IPS DF 6.9 (cell line): ENCODE data around the gene MACF1.

Experiments
- DNase-seq: peaks from one replicate; pipeline ENCODE4 v3.0.0-alpha.2; 2013; ENCODE audit warnings: low read depth, low spot score
- H3K27ac ChIP-seq: one replicate; pipeline ENCODE4 v1.5.1; 2013; ENCODE audit warnings: low read length, control low read depth
- H3K27me3 ChIP-seq: 2 replicates; pipeline ENCODE4 v1.6.1; 2013; ENCODE audit warnings: mild to moderate bottlenecking, low read length; ENCODE audit not compliant: control insufficient read depth, insufficient read depth
- H3K36me3 ChIP-seq: 2 replicates; pipeline ENCODE4 v1.6.1; 2013; ENCODE audit warnings: low read length; ENCODE audit not compliant: control insufficient read depth, insufficient read depth
- H3K4me1 ChIP-seq: 2 replicates; pipeline ENCODE4 v1.6.1; 2013; ENCODE audit warnings: low read length; ENCODE audit not compliant: control insufficient read depth, insufficient read depth
- H3K4me3 ChIP-seq: 2 replicates; pipeline ENCODE4 v1.5.1; 2013; ENCODE audit warnings: mild to moderate bottlenecking, low read length
- H3K9me3 ChIP-seq: 2 replicates; pipeline ENCODE4 v1.6.1; 2013; ENCODE audit warnings: low read length, inconsistent platforms; ENCODE audit not compliant: control insufficient read depth, insufficient read depth
- WGBS: extraction: QIAGEN DNeasy Blood & Tissue Kit; methylation state at CpG from one replicate; pipeline ENCODE4 v1.1.7; 2013; ENCODE audit warnings: mixed read lengths, missing lambda C conversion rate; ENCODE audit not compliant: insufficient read length, insufficient coverage; 5-methylcytosine and 5-hydroxymethylcytosine counted together

The MACF1 gene

GRCh38 chr1:39266792-39267191, 62.3 kb downstream of the MACF1 start:
- H3K27ac ChIP-seq: no peak overlapping the region

GRCh38 chr1:39268112-39268581, 63.7 kb downstream of the MACF1 start:
- Histone ChIP-seq H3K4me1 (peaks cover 2% of the 10 kb centered on the region; the same call in 1 of the 2 replicates), H3K36me3 (no peaks in the 10 kb centered on the region), H3K27me3 (no peaks in the 10 kb centered on the region), H3K27ac (no peak overlapping the region), H3K9me3 (no peaks in the 10 kb centered on the region), H3K4me3 (peak overlapping the region; percentile 12; the same call in 1 of the 2 replicates)
- DNase-seq: no peak
- 100% methylated on average over 2 of the region's 8 CpGs for WGBS

More at GRCh38 chr1:39266792-39267191, 62.3 kb downstream of the MACF1 start:
- no peaks in the 10 kb centered on the region for H3K36me3 ChIP-seq
- H3K27me3 ChIP-seq: no peaks in the 10 kb centered on the region
- no peaks in the 10 kb centered on the region for H3K9me3 ChIP-seq
- no CpG with 5 or more reads among the region's 1 CpG for WGBS
- no peak overlapping the region for H3K4me3 ChIP-seq
- peaks cover 2% of the 10 kb centered on the region; the same call in 1 of the 2 replicates for H3K4me1 ChIP-seq
- no peak for DNase-seq

DNA sequence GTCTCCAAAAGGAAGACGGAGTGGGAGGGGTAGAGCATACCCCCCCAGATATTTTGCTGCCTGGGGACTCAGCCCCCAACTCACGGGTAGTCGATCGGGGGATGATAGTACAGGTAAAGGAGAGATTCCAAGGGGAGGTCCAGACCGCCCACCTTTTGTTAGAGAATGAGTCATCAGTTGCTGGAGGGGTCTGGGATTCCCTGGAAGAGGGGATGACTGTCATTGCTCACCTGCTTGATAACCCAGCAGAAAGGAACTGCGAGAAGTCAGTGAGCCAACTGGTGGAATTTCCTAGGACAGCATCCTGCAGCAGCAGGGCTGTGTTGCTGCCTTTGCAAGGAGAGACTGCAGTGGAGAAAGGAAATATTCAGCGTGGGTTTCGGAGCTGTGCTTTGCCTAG, 64.4 kb downstream of the MACF1 start:
- Histone ChIP-seq H3K36me3 (no peaks in the 10 kb centered on the region), H3K27ac (no peak overlapping the region), H3K27me3 (no peaks in the 10 kb centered on the region), H3K9me3 (no peaks in the 10 kb centered on the region), H3K4me3 (no peak overlapping the region), H3K4me1 (peaks cover 2% of the 10 kb centered on the region; the same call in 1 of the 2 replicates)
- DNase-seq: no peak
- no CpG with 5 or more reads among the region's 8 CpGs for WGBS

- H3K9me3 ChIP-seq: no peaks in the 10 kb centered on the region
- no peak overlapping the region for H3K4me3 ChIP-seq
- no peaks in the 10 kb centered on the region for H3K27me3 ChIP-seq
- no peak for DNase-seq
- H3K27ac ChIP-seq: no peak overlapping the region
- peaks cover 2% of the 10 kb centered on the region; the same call in 1 of the 2 replicates for H3K4me1 ChIP-seq
- no peaks in the 10 kb centered on the region for H3K36me3 ChIP-seq
- no CpG with 5 or more reads among the region's 2 CpGs for WGBS
Measured at GRCh38 chr1:39269349-39269748, 64.9 kb downstream of the MACF1 start.

DNA sequence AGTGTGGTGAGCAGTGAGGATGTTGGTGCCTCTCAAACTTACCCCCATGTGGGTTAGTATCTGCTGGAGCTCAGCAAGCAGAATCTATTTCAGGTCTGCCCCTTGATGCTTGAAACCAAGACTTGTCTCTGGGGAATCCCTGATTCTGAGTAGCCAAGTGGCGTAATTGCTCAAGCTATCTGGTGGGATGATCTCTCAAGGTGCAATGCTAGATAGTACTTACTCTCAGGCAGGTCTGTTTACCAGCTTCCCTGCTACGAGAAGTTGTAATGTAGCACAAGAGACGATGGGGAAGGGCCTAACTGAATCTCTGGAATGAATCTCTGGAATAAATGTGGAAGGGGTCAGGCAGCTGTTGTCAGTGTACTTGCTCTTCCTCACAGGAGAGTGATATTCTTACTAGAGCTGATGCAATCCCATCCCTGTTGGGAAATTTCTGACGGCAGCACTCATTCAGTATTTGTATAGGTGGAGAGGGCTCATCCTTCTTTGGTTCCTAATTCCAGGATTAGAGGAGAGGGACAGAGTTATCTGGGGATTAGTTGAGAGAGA, 65.4 kb downstream of the MACF1 start:
- no peaks in the 10 kb centered on the region for H3K36me3 ChIP-seq
- no peak overlapping the region for H3K27ac ChIP-seq
- DNase-seq: no peak
- no CpG with 5 or more reads among the region's 4 CpGs for WGBS
- H3K4me3 ChIP-seq: no peak overlapping the region
- no peaks in the 10 kb centered on the region for H3K9me3 ChIP-seq
- H3K27me3 ChIP-seq: no peaks in the 10 kb centered on the region
- H3K4me1 ChIP-seq: peaks cover 2% of the 10 kb centered on the region; the same call in 1 of the 2 replicates

DNA sequence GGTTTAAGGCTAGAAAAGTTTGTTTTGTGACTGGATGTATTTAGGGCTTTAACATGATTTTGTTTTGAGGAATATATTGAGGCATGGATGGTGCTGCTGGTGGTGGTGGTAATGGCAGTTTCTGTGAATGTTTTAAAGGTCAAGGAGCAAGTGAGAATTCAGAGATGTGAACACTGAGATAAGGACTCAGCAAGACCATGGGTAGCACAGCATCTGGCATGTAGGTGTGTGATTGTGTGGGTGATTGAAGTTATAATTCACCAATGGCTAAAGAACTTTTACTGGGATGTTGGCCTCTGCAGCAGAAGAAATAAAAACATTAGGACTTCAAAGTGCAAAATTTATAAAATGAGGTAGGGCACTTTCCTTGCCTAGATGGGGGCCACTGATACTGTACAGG, 65.9 kb downstream of the MACF1 start:
- H3K4me1 ChIP-seq: peaks cover 3% of the 10 kb centered on the region; the same call in 1 of the 2 replicates

DNA sequence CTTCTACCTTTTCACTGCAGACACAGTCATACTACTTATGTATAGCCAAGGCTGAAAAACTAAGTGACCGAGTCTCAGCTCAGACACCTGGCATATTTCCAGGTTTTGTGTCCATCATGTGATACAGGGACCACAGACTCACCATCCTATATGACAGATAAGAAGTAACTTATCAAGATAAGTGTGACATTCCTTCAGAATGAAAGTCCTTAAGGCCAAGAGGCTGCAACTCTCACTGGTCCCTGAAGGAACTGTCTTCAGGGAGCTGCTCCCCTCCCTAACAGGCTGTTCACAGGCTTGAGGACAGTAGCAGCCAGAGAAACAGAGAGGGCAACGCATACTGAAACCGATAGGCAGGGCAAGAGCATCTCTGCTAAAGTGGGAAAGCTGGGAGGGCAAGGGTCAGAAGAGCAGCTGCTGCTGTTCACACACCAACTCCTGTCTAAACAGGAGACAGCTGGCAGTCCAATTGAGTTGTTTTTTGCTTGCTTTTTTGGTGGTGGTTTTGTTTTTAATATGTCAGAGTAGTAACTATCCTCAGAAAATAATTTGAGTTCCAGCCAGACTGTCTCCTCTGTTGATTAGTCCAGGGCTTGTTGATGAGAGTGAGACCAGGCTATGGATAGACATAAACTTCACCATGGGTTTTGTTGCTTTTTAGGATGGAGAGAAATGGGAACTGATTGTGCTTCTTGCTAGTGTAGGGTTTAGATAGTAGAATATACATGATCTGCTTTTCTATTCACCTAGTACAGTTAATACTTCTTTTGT, 67.7 kb downstream of the MACF1 start:
- peaks cover 3% of the 10 kb centered on the region; the same call in 1 of the 2 replicates for H3K4me1 ChIP-seq
- H3K27me3 ChIP-seq: no peaks in the 10 kb centered on the region
- H3K4me3 ChIP-seq: no peak overlapping the region
- no peaks in the 10 kb centered on the region for H3K9me3 ChIP-seq
- WGBS: no CpG with 5 or more reads among the region's 3 CpGs
- H3K36me3 ChIP-seq: no peaks in the 10 kb centered on the region
- no peak for DNase-seq
- no peak overlapping the region for H3K27ac ChIP-seq

More for the DNA sequence above, 65.9 kb downstream of the MACF1 start:
- Histone ChIP-seq H3K27ac (no peak overlapping the region), H3K36me3 (no peaks in the 10 kb centered on the region), H3K27me3 (no peaks in the 10 kb centered on the region), H3K4me3 (no peak overlapping the region), H3K9me3 (no peaks in the 10 kb centered on the region)
- DNase-seq: no peak

- no CpG with 5 or more reads among the region's 13 CpGs for WGBS
- Histone ChIP-seq H3K4me3 (no peak overlapping the region), H3K4me1 (peaks cover 3% of the 10 kb centered on the region; the same call in 1 of the 2 replicates), H3K27ac (no peak overlapping the region), H3K36me3 (no peaks in the 10 kb centered on the region), H3K9me3 (no peaks in the 10 kb centered on the region), H3K27me3 (no peaks in the 10 kb centered on the region)
- no peak for DNase-seq
Measured at GRCh38 chr1:39272798-39273469, 68.4 kb downstream of the MACF1 start.

DNA sequence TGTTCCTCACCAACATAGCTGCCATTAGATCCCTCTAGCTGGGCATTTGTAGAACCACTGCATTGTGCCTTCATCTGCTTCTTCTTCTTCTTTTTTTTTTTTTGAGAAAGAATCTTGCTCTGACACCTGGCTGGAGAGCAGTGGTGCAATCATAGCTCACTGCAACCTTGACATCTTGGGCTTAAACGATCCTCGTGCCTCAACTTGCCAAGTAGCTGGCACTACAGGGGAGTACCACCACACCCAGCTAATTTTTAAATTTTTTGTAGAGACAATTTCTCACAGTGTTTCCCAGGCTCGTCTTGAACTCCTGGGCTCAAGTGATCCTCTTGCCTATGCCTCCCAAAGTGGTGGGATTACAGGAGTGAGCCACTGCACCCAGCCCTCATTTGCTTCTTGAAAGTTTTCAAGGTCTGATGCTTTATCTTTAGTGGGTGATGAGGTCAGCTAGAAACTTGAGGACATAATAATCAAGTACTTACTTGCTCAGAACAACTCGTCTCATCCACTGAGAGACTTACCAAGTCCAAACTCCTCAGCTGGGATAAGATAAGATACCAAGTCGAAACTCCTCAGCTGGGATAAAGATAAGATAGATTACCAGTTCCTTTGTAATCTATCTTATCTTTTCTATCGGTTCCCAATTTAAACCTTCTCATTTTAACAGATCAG, 71.5 kb downstream of the MACF1 start:
- WGBS: no CpG with 5 or more reads among the region's 6 CpGs
- no peak for DNase-seq

DNA sequence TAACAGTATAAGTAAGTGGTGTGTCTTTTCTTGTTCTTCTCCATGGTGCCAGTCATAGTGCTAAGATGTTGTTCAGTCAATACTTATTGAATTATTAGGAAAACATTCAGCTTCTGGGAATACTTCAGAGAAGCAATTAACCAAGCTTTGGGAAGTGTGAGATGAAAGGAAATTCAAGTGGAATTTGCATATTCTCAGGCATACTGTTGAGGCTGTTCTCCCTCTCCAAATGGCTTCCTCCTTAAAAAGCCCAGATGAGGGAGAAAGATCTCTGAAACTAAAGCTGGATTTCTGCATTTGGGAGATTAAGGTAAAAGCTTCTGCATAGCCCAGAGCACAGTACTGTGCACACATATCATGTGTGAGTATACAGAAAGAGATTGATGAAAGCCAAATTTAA, 73.4 kb downstream of the MACF1 start:
- DNase-seq: no peak
- Histone ChIP-seq H3K4me3 (no peak overlapping the region), H3K27me3 (no peaks in the 10 kb centered on the region), H3K9me3 (no peaks in the 10 kb centered on the region), H3K4me1 (0 out of 2 replicates have a peak, but pooled peaks cover 1% of the 10 kb centered on the region), H3K36me3 (no peaks in the 10 kb centered on the region), H3K27ac (no peak overlapping the region)

More for the DNA sequence above, 71.5 kb downstream of the MACF1 start:
- Histone ChIP-seq H3K9me3 (no peaks in the 10 kb centered on the region), H3K4me1 (0 out of 2 replicates have a peak, but pooled peaks cover 1% of the 10 kb centered on the region), H3K27me3 (no peaks in the 10 kb centered on the region), H3K4me3 (no peak overlapping the region), H3K27ac (no peak overlapping the region), H3K36me3 (no peaks in the 10 kb centered on the region)
